Lung (tissue), 12 donors: ENCODE measurements around the gene PBRM1. TPM values are rescaled to one million over a fixed set of nuclear protein-coding genes. Genes with fewer than 3 reads are reported as not detected.
A peak's percentile ranks its signal among the peaks of the same experiment; 100 is the strongest.

ENCODE experiments used
- ATAC-seq: fragments of 200-7000 bp; cut with Tn5 transposase; one replicate; pipeline ENCODE4 v1.9.1; 2020; ENCODE audit warnings: moderate number of reproducible peaks; ENCODE audit not compliant: insufficient read depth, low FRiP score
- DNase-seq, 3 donors: peaks; one replicate each; pipeline ENCODE4 v3.0.0-alpha.2; 2013 to 2017
- H3K27ac ChIP-seq, 2 donors: one replicate each; pipeline ENCODE4 v1.5.1; 2013; ENCODE audit warnings: mild to moderate bottlenecking in 2 of 2, moderate library complexity in 2 of 2, control low read depth in 1 of 2, inconsistent platforms in 1 of 2, low read depth in 1 of 2, low read length in 1 of 2
- H3K27me3 ChIP-seq, 3 donors: one replicate each; pipeline ENCODE4 v1.5.1; 2013; ENCODE audit warnings: low read length in 2 of 3; ENCODE audit not compliant: control insufficient read depth in 3 of 3, insufficient read depth in 3 of 3
- H3K36me3 ChIP-seq, 4 donors: one replicate each; pipeline ENCODE4 v1.5.1; 2013; ENCODE audit warnings: low read length in 4 of 4, mild to moderate bottlenecking in 1 of 4, moderate library complexity in 1 of 4; ENCODE audit not compliant: control insufficient read depth in 4 of 4, insufficient read depth in 4 of 4
- H3K4me1 ChIP-seq, 5 donors: one replicate each; pipeline ENCODE4 v1.5.1; 2013; ENCODE audit warnings: low read length in 5 of 5, mild to moderate bottlenecking in 2 of 5, moderate library complexity in 1 of 5; ENCODE audit not compliant: control insufficient read depth in 5 of 5, insufficient read depth in 5 of 5
- H3K4me3 ChIP-seq: one replicate; pipeline ENCODE4 v1.5.1; 2013; ENCODE audit warnings: mild to moderate bottlenecking, control low read depth, moderate library complexity
- H3K9ac ChIP-seq, 2 donors: one replicate each; pipeline ENCODE4 v1.5.1; 2013; ENCODE audit warnings: low read length in 2 of 2, control low read depth in 1 of 2; ENCODE audit not compliant: insufficient read depth in 1 of 2
- H3K9me3 ChIP-seq, 4 donors: one replicate each; pipeline ENCODE4 v1.5.1; 2013; ENCODE audit warnings: low read length in 3 of 4, mild to moderate bottlenecking in 1 of 4, moderate library complexity in 1 of 4; ENCODE audit not compliant: control insufficient read depth in 4 of 4, insufficient read depth in 3 of 4
- WGBS, 2 donors: extraction: QIAGEN DNeasy Blood & Tissue Kit; methylation state at CpG; one replicate each; pipeline ENCODE4 v1.1.7; 2013; 5-methylcytosine and 5-hydroxymethylcytosine counted together
- polyA plus RNA-seq, 2 donors: library from polyadenylated mRNA; stranded (reverse); fragments of 200-250 nt; gene quantifications; one replicate each; pipeline ENCODE4 v1.2.1, GENCODE V29; 2013
- total RNA-seq, 2 donors: library from RNA; depleted of rRNA in 1 of 2; stranded (reverse); fragments of >200 nt in 1 of 2; gene quantifications; one replicate each; pipeline ENCODE4 v1.2.1, GENCODE V29; 2014 to 2021
- TF ChIP-seq, protein P1 (sequence below): IDR thresholded peaks from 2 replicates; pipeline ENCODE4 v1.5.1; 2012; ENCODE audit warnings: mild to moderate bottlenecking; ENCODE audit errors: control extremely low read depth, extremely low read depth
- donor health status: control.
- donor health status: control.
- donor health status: Bipolar disorder and iron deficiency.
- donor health status: healthy.
- donor health status: DM: yes; HTN: yes; CAD: no.

Gene PBRM1
- total and polyA plus RNA-seq, 4 donors = 9.8 to 92.8 (median 40.7) TPM

DNA sequence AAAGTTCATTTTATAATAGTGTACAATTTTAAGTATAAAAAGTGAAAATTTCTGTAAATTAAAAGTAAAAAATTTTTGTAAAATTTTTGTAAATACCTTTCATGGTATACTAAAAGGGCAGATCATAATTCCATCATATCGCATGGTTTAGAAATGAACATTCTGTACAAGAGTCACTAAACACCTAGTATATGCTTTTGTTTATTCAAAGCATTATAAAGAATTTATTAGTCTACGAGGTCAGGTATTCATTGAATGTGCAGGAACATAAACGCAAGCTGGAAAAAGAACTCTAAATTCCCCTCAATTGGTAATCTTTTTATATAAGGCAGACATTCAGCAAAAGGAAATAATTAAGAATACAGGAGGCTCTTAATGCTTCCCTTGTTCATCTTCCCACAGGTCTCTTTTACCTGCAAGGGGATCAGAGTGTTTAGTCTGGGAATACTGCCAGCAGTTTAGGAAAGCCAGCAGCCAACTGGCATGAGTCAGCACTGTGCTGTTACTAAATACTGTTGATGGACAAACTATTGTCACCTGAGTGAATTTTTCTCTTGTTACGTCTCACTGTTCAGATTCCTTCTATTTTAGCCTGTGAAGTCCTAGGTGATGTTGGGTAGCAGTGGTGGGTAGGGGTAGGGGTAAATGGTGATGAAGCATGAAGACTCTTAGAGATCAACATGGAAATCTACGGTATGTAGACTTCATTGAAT is 79.2 kb downstream of the PBRM1 start:
- Histone ChIP-seq H3K9ac (no peak overlapping the region), H3K36me3 (peaks cover 15 to 48% (median 29%) of the 10 kb centered on the region in 4 donors), H3K9me3 (peaks cover 0 to 3% (median 0%) of the 10 kb centered on the region in 4 donors), H3K4me1 (no peaks in the 10 kb centered on the region), H3K27me3 (no peaks in the 10 kb centered on the region), H3K27ac (peak overlapping the region in 1 of 2 donors; percentile 3), H3K4me3 (no peak overlapping the region)
- peak; percentile 81 for ATAC-seq
- TF ChIP-seq, protein P1, sequence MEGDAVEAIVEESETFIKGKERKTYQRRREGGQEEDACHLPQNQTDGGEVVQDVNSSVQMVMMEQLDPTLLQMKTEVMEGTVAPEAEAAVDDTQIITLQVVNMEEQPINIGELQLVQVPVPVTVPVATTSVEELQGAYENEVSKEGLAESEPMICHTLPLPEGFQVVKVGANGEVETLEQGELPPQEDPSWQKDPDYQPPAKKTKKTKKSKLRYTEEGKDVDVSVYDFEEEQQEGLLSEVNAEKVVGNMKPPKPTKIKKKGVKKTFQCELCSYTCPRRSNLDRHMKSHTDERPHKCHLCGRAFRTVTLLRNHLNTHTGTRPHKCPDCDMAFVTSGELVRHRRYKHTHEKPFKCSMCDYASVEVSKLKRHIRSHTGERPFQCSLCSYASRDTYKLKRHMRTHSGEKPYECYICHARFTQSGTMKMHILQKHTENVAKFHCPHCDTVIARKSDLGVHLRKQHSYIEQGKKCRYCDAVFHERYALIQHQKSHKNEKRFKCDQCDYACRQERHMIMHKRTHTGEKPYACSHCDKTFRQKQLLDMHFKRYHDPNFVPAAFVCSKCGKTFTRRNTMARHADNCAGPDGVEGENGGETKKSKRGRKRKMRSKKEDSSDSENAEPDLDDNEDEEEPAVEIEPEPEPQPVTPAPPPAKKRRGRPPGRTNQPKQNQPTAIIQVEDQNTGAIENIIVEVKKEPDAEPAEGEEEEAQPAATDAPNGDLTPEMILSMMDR = no peak
- DNase-seq = peak in 2 of 3 donors; percentile 8 to 37
- WGBS, 2 donors = 69 to 74% methylated on average over 5 of the region's 5 CpGs

DNA sequence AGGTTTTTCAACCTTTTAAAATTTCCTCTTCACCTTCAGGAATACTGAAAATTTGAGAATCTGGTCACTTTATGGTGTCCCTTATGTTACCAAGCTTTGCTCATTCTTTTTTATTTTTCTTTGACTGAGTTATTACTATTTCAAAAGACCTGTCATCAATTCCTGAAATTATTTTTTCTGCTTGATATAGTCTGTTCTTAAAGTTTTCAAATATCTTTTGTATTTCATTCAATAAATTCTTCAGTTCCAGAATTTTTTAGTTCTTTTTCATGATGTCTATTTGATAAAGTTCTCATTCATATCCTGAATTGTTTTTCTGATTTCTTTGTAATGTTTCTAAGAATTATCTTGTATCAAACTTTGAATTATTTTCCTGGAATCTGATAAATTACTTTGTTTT is 85.5 kb downstream of the PBRM1 start:
- Histone ChIP-seq H3K36me3 (peaks cover 19 to 42% (median 26%) of the 10 kb centered on the region in 4 donors), H3K27ac (no peak overlapping the region), H3K9me3 (peaks cover 0 to 10% (median 4%) of the 10 kb centered on the region in 4 donors), H3K9ac (no peak overlapping the region), H3K27me3 (no peaks in the 10 kb centered on the region), H3K4me3 (no peak overlapping the region), H3K4me1 (peaks cover 0 to 3% (median 0%) of the 10 kb centered on the region in 5 donors)
- DNase-seq = no peak
- TF ChIP-seq, protein P1 = no peak
- ATAC-seq = no peak

DNA sequence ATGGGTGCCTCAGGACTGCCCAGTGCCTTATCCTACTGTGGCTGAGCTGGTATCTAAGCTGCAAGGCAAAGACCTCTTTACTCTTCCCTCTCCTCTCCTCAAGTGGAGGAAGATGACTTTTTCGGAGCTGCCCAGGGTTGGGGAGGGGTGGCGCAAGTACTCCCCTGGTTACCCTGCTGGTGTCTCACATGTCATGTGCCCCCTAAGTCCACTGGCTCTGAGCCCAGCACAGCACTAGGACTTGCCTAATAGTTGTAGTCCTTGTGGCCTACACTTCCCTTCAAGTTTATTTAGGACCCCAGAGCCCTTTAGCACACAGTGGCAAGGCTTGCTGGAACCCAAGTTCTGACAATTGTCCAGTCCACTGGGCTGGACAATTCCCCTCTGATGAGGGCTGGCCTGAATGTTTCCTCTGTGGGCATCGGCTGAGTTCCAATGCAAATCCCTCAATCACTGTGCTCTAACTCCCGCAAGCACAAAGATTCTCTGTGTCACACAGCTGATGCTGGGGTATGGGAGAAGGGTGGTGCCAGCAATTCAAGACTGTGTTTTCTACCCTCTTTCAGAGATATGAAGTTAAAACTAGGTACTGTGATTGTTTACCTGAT is 89.0 kb downstream of the PBRM1 start:
- Histone ChIP-seq H3K36me3 (peaks cover 8 to 30% (median 15%) of the 10 kb centered on the region in 4 donors), H3K9ac (no peak overlapping the region), H3K9me3 (peaks cover 0 to 10% (median 4%) of the 10 kb centered on the region in 4 donors), H3K4me1 (peaks cover 0 to 3% (median 0%) of the 10 kb centered on the region in 5 donors), H3K27ac (no peak overlapping the region), H3K27me3 (no peaks in the 10 kb centered on the region), H3K4me3 (no peak overlapping the region)
- 61 to 90% methylated on average over 4 of the region's 4 CpGs for WGBS, 2 donors
- TF ChIP-seq, protein P1 = no peak
- ATAC-seq (no peak), DNase-seq (no peak)
